WI38 (cell line): Measurements from ENCODE around the gene PIEZO2.

Experiments used
- H3K4me3 ChIP-seq: 2 replicates; pipeline ENCODE4 v1.5.1; 2011; ENCODE audit warnings: low read depth, mild to moderate bottlenecking, control low read depth, low read length
- CTCF ChIP-seq: IDR thresholded peaks from 2 replicates; pipeline ENCODE4 v1.5.1; 2012; ENCODE audit warnings: low read depth, mild to moderate bottlenecking, control low read depth, low read length

The PIEZO2 gene

GRCh38 chr18:10805587-10806118 is 343.7 kb downstream of the PIEZO2 start:
- H3K4me3 ChIP-seq = no peak overlapping the region
- no peak for TF ChIP-seq CTCF

DNA sequence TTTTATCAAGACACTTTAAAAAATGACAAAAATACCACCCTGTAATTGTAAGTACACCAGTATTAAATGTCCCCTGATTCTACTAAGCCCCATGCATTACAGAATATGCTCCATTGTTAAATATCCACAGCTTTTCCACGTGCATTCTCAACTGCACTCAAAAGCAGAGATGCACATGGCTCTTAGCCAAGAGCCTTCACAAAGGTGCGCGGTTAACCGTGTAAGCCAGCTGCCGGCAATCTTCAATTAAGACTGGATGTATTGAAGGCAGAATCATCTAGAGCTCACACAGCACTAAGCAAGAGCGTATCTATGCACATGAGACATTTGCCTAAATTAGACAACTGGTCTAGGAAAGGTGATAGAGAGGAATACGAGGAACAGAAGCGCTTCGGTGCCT is 345.2 kb downstream of the PIEZO2 start:
- TF ChIP-seq CTCF = no peak

GRCh38 chr18:10798727-10799550 is 350.4 kb downstream of the PIEZO2 start:
- TF ChIP-seq CTCF = no peak
- no peak overlapping the region for H3K4me3 ChIP-seq

More for the DNA sequence above, 345.2 kb downstream of the PIEZO2 start:
- H3K4me3 ChIP-seq = no peak overlapping the region

DNA sequence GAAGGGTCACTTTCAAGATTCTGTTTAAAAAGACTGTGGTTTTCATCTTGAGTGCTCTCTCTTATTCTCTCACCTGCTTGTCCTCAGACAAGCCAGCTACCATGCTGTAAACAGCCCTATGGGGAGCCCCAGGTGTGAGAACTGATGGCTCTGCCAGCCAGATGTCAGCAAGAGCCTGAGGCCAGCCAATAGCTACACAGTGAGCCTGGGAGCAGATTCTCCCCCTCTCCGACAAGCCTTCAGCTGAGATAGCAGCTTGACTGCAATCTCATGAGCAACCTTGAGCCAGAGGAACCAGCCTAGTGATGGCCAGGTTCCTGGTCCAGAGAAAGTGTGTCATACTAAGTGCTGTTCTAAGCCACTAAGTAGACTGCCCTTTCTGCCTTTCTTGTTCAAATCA is 351.5 kb downstream of the PIEZO2 start:
- no peak overlapping the region for H3K4me3 ChIP-seq
- TF ChIP-seq CTCF = no peak

DNA sequence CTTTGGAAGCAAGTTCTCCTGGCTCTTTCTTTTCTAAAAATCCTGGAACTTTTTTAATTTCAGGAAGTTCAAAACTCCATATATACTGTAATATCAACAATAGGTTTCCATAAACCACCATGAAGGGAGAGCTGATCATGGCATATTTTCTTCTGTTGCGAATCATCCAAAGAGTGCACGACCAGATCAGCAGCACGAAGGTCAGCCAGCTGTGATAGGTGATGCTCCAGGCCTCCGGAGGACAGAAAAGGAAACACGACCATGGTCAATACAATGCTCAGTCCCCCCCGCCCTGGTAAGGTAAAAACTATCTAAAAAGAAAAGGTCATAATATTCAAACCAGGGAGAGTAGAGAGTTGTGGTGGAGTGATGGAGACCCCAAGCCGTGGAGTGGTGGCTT is 354.6 kb downstream of the PIEZO2 start:
- TF ChIP-seq CTCF = no peak
- H3K4me3 ChIP-seq = no peak overlapping the region

DNA sequence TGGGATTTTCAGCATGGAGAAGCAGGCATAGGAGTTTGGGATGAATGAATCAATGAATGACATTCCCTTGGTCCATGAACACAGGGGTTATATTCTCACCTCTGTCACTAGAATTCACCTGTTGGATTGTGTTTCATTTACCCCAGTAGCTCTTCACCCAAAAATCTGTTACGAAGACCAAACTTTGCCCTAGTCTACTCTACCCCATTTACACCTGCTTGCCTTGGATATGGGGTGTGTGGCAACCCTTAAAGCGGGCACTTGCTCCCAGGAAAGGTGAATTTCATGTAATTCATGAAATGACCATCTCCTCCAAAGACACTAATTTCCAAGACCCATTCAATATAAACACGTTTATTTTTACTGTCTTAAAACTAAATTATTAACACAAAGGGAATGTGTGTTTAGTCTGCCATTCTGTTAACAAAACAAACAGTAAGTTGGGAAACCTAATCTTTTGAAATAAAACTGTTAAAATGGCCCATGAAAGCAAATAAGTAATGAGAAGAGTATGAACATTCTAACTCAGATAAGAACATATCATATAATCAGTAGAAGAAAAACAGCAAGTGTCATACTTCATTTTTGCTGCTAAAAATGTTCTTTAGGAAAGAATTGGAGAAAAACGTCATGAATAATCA is 355.5 kb downstream of the PIEZO2 start:
- TF ChIP-seq CTCF = no peak
- no peak overlapping the region for H3K4me3 ChIP-seq

DNA sequence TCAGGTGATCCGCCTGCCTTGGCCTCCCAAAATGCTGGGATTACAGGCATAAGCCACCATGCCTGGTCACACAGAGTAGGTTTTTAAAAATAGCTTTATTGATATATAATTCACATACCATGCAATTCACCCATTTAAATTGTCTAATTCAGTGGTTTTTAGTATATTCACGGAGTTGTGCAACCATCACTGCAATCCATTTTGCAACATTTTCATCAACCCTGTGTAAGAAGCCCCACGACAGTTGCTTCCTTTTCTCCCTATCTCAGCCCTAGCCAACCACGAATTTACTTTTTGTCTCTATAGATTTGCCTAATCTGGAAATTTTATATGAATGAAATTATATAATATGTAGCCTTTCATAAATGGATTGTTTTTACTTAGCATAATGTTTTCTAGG is 357.2 kb downstream of the PIEZO2 start:
- no peak for TF ChIP-seq CTCF
- no peak overlapping the region for H3K4me3 ChIP-seq
